GM12878 (cell line): ENCODE data around the gene MYL12B. TPM values are rescaled to one million over a fixed set of nuclear protein-coding genes. Genes with fewer than 3 reads are reported as not detected.

Source experiments
- ATAC-seq: fragments of 200-7000 bp; cut with Tn5 transposase; 3 replicates; pipeline ENCODE4 v1.9.1; 2020; ENCODE audit warnings: mild to moderate bottlenecking, moderate library complexity
- BruUV-seq: library from RNA; stranded (reverse); fragments of 400-500 nt; replicated peaks from 2 replicates; lab custom pipeline; 2021; lab: Mats Ljungman, UMichigan
- CTCF ChIA-PET: fragments of 300-600 bp; sonication (Branson Sonifier 250); formaldehyde crosslinking; extraction: SDS; loops from one replicate; lab custom pipeline; 2021; ENCODE audit warnings: inconsistent platforms; lab: Yijun Ruan, JAX
- POLR2A ChIA-PET: fragments of 350-600 bp; formaldehyde crosslinking; extraction: SDS; loops from one replicate; lab custom pipeline; 2021; ENCODE audit warnings: inconsistent platforms; lab: Charles Lee
- RAD21 ChIA-PET: fragments of 300-600 bp; sonication (Branson Sonifier 250); formaldehyde crosslinking; loops from one replicate; lab custom pipeline; 2023; ENCODE audit warnings: antibody characterized with exemption; ENCODE audit not compliant: unreplicated experiment; lab: Charles Lee
- SMC1A ChIA-PET: fragments of 300-600 bp; sonication (Branson Sonifier 250); formaldehyde crosslinking; loops from one replicate; lab custom pipeline; 2023; ENCODE audit not compliant: unreplicated experiment, uncharacterized antibody; lab: Charles Lee
- DNase-seq: peaks from one replicate; pipeline ENCODE4 v3.0.0-alpha.2; 2011; ENCODE audit warnings: low read depth, low spot score
- FAIRE-seq: peaks from 3 replicates; lab custom pipeline; 2011; peaks lifted over from hg19 to GRCh38; lab: Jason Lieb, UNC
- H2AFZ ChIP-seq: 2 replicates; pipeline ENCODE4 v1.6.0; 2011; ENCODE audit warnings: low read depth, low read length, control low read depth; ENCODE audit not compliant: control insufficient read depth
- H3K27ac ChIP-seq: 2 replicates; pipeline ENCODE4 v1.5.1; 2011; ENCODE audit warnings: control low read depth; ENCODE audit not compliant: control insufficient read depth, insufficient read depth
- H3K27me3 ChIP-seq, 2 experiments: replicated peaks in 1 of 2; 2 replicates each; pipeline versions ENCODE4 v1.6.0 to v1.6.1; 2011; ENCODE audit warnings: low read length in 1 of 2; ENCODE audit not compliant: control insufficient read depth in 2 of 2, insufficient read depth in 2 of 2
- H3K36me3 ChIP-seq, 2 experiments: 2 replicates each; pipeline ENCODE4 v1.5.1; 2011; ENCODE audit warnings: low read length in 1 of 2; ENCODE audit not compliant: control insufficient read depth in 2 of 2, insufficient read depth in 2 of 2
- H3K4me1 ChIP-seq: 2 replicates; pipeline ENCODE4 v1.6.1; 2011; ENCODE audit warnings: mild to moderate bottlenecking, low read length, moderate library complexity, mixed read lengths; ENCODE audit not compliant: control insufficient read depth, insufficient read depth
- H3K4me2 ChIP-seq: 2 replicates; pipeline ENCODE4 v1.6.0; 2011; ENCODE audit warnings: control low read depth; ENCODE audit not compliant: control insufficient read depth, insufficient read depth
- H3K4me3 ChIP-seq: fragments of 200-600 bp; sonication (generic); 2 replicates; pipeline ENCODE4 v1.5.1; 2016
- H3K79me2 ChIP-seq: 2 replicates; pipeline ENCODE4 v1.6.0; 2011; ENCODE audit warnings: low read length; ENCODE audit not compliant: control insufficient read depth, insufficient read depth
- H3K9ac ChIP-seq: 2 replicates; pipeline ENCODE4 v1.8.0; 2011; ENCODE audit warnings: low read length, control low read depth, mixed read lengths; ENCODE audit not compliant: control insufficient read depth, insufficient read depth
- H3K9me3 ChIP-seq: replicated peaks from 3 replicates; pipeline ENCODE4 v1.5.1; 2011; ENCODE audit warnings: mild to moderate bottlenecking, low read length; ENCODE audit not compliant: control insufficient read depth, insufficient read depth
- H4K20me1 ChIP-seq: 2 replicates; pipeline ENCODE4 v1.6.0; 2011; ENCODE audit not compliant: control insufficient read depth, insufficient read depth
- ATF3 ChIP-seq: IDR thresholded peaks from 2 replicates; pipeline ENCODE4 v1.6.1; 2011; ENCODE audit warnings: low read depth, mild to moderate bottlenecking, low read length, moderate library complexity, borderline replicate concordance; ENCODE audit errors: extremely low read depth
- ATF7 ChIP-seq: fragments of 450-650 bp; IDR thresholded peaks from 2 replicates; pipeline ENCODE4 v1.6.1; 2016; ENCODE audit warnings: low read depth, mild to moderate bottlenecking
- CHD4 ChIP-seq: fragments of 200-600 bp; sonication (generic); IDR thresholded peaks from 2 replicates; pipeline ENCODE4 v1.6.1; 2016; ENCODE audit warnings: mild to moderate bottlenecking
- FOXK2 ChIP-seq: fragments of 450-650 bp; IDR thresholded peaks from 2 replicates; pipeline ENCODE4 v1.6.1; 2017; ENCODE audit warnings: mild to moderate bottlenecking, moderate library complexity
- GABPA ChIP-seq: IDR thresholded peaks from 2 replicates; pipeline ENCODE4 v1.6.1; 2014; ENCODE audit warnings: antibody characterized with exemption, low read depth, mild to moderate bottlenecking, inconsistent platforms
- HDAC6 ChIP-seq: fragments of 200-600 bp; sonication (generic); IDR thresholded peaks from one replicate; pipeline ENCODE4 v1.8.0; 2017; ENCODE audit warnings: antibody characterized with exemption; ENCODE audit not compliant: unreplicated experiment
- IRF4 ChIP-seq: IDR thresholded peaks from 2 replicates; pipeline ENCODE4 v1.6.1; 2011; ENCODE audit warnings: low read depth, low read length
- IRF5 ChIP-seq: fragments of 450-650 bp; IDR thresholded peaks from 2 replicates; pipeline ENCODE4 v1.6.1; 2017; ENCODE audit warnings: borderline replicate concordance
- JUNB ChIP-seq: IDR thresholded peaks from 2 replicates; pipeline ENCODE4 v1.6.1; 2016; ENCODE audit warnings: antibody characterized with exemption, mild to moderate bottlenecking
- KDM1A ChIP-seq: fragments of 200-600 bp; sonication (generic); IDR thresholded peaks from 2 replicates; pipeline ENCODE4 v1.6.1; 2016; ENCODE audit warnings: borderline replicate concordance
- KLF5 ChIP-seq: fragments of 450-650 bp; IDR thresholded peaks from 2 replicates; pipeline ENCODE4 v1.6.1; 2014; ENCODE audit warnings: mild to moderate bottlenecking; ENCODE audit not compliant: partially characterized antibody
- MEF2B ChIP-seq: fragments of 450-650 bp; IDR thresholded peaks from 2 replicates; pipeline ENCODE4 v1.6.1; 2018; ENCODE audit warnings: mild to moderate bottlenecking, moderate library complexity; ENCODE audit not compliant: partially characterized antibody, poor library complexity, severe bottlenecking
- MTA2 ChIP-seq: fragments of 450-650 bp; IDR thresholded peaks from 2 replicates; pipeline ENCODE4 v1.6.1; 2016; ENCODE audit warnings: low read depth, mild to moderate bottlenecking, moderate library complexity
- MTA3 ChIP-seq: IDR thresholded peaks from 2 replicates; pipeline ENCODE4 v1.6.1; 2012; ENCODE audit warnings: low read length, inconsistent platforms, borderline replicate concordance
- NFIC ChIP-seq: IDR thresholded peaks from 2 replicates; pipeline ENCODE4 v1.6.1; 2012; ENCODE audit warnings: low read depth, mild to moderate bottlenecking, inconsistent platforms, low read length, moderate library complexity
- STAT3 ChIP-seq: IDR thresholded peaks from 2 replicates; pipeline ENCODE4 v1.6.1; 2011; ENCODE audit warnings: low read depth, low read length, improper control_type of control experiment
- TBL1XR1 ChIP-seq: IDR thresholded peaks from 2 replicates; pipeline ENCODE4 v1.6.1; 2012; ENCODE audit warnings: low read depth, low read length, improper control_type of control experiment
- USF2 ChIP-seq: IDR thresholded peaks from 2 replicates; pipeline ENCODE4 v1.6.1; 2011; ENCODE audit warnings: low read depth, low read length, improper control_type of control experiment, borderline replicate concordance
- ZNF384 ChIP-seq: IDR thresholded peaks from 2 replicates; pipeline ENCODE4 v1.6.1; 2012; ENCODE audit warnings: low read depth, mild to moderate bottlenecking, low read length, improper control_type of control experiment, borderline replicate concordance
- WGBS: methylation state at CpG from one replicate; pipeline ENCODE4 v1.1.6; 2016; ENCODE audit warnings: low lambda C conversion rate; ENCODE audit not compliant: insufficient replicate concordance, insufficient coverage; ENCODE audit errors: missing lambda C conversion rate; 5-methylcytosine and 5-hydroxymethylcytosine counted together
- in situ Hi-C: fragments of 300-500 bp; cut with MboI; formaldehyde crosslinking; loops from 9 replicates; pipeline ENCODE4 v1.14.3; 2018; ENCODE audit warnings: mixed read lengths
- intact Hi-C: fragments of 100-400 bp; cut with micrococcal nuclease; formaldehyde crosslinking; loops from one replicate; pipeline ENCODE4 v1.14.2; 2022; ENCODE audit not compliant: unreplicated experiment
- polyA plus RNA-seq, 11 experiments: library from polyadenylated mRNA; depleted of rRNA in 4 of 11; unstranded in 6 of 11; stranded (reverse) in 5 of 11; fragments of >200 nt; fragmentation: Nextera tagmentation in 4 of 11; fragmentation: Illumina TruSeq in 1 of 11; extraction: Ambion mirVana in 4 of 11; extraction: Trizol in 1 of 11; gene quantifications; 1 replicate in 1 of 11; 2 replicates in 10 of 11; pipeline versions ENCODE4 v1.2.1 to v1.2.3, GENCODE V29; 2011 to 2016; ENCODE audit warnings: inconsistent platforms in 2 of 11, missing spikeins in 2 of 11, low read depth in 1 of 11
- total RNA-seq, 4 experiments: library from RNA; depleted of rRNA in 3 of 4; stranded (reverse); fragments of >200 nt in 3 of 4; fragmentation: Illumina TruSeq in 1 of 4; extraction: Trizol in 1 of 4; gene quantifications; 2 replicates each; pipeline versions ENCODE4 v1.2.1 to v1.2.3, GENCODE V29; 2013 to 2021

The MYL12B gene
- total and polyA plus RNA-seq, 10 of the 15 experiments (the other 5 are each of a cell fraction or from before 2014, with no cell fraction given): 179 to 739 (median 400) TPM

GRCh38 chr18:3305933-3306332 is 44.0 kb downstream of the MYL12B start:
- H3K4me1 ChIP-seq: no peaks in the 10 kb centered on the region
- CTCF ChIA-PET: no interaction called here
- H3K79me2 ChIP-seq: no peaks in the 10 kb centered on the region
- ATAC-seq (peak; percentile 40; the same call in 2 of the 3 replicates), FAIRE-seq (no peak), DNase-seq (no peak)
- no peaks in the 10 kb centered on the region for H4K20me1 ChIP-seq
- POLR2A ChIA-PET: no interaction called here
- no peak overlapping the region for H2AFZ ChIP-seq
- BruUV-seq: no TSS peak
- H3K36me3 ChIP-seq: no peaks in the 10 kb centered on the region
- SMC1A ChIA-PET: interaction anchor here (1.2 kb wide), 1 partner anchor 98 kb away, joined by 3 read pairs; no protein-coding TSS in a partner anchor
- no peak overlapping the region for H3K4me3 ChIP-seq
- 38% methylated on average over 8 of the region's 8 CpGs for WGBS
- intact Hi-C loops (no loop called here), in situ Hi-C loops (no loop called here)
- RAD21 ChIA-PET: no interaction called here
- H3K9me3 ChIP-seq: no peaks in the 10 kb centered on the region
- no peak for TF ChIP-seq JUNB
- TF ChIP-seq STAT3: no peak
- TF ChIP-seq MTA2: no peak
- no peak for TF ChIP-seq MTA3
- TF ChIP-seq CHD4: no peak
- no peak for TF ChIP-seq HDAC6
- no peak for TF ChIP-seq IRF5
- no peak for TF ChIP-seq NFIC
- H3K27ac ChIP-seq: no peak overlapping the region
- H3K9ac ChIP-seq: no peak overlapping the region
- H3K27me3 ChIP-seq: no peaks in the 10 kb centered on the region
- H3K4me2 ChIP-seq: no peak overlapping the region

GRCh38 chr18:3306391-3306790 is 44.5 kb downstream of the MYL12B start:
- CTCF ChIA-PET: no interaction called here
- DNase-seq: no peak
- no TSS peak for BruUV-seq
- no peaks in the 10 kb centered on the region for H3K9me3 ChIP-seq
- H3K27ac ChIP-seq: no peak overlapping the region
- intact Hi-C loops (no loop called here), in situ Hi-C loops (no loop called here)
- no peaks in the 10 kb centered on the region for H3K4me1 ChIP-seq
- RAD21 ChIA-PET: no interaction called here
- H3K4me2 ChIP-seq: no peak overlapping the region
- ATAC-seq: no peak
- H3K4me3 ChIP-seq: no peak overlapping the region
- no peak overlapping the region for H3K9ac ChIP-seq
- no peak for FAIRE-seq
- H3K79me2 ChIP-seq: no peaks in the 10 kb centered on the region
- POLR2A ChIA-PET: no interaction called here
- SMC1A ChIA-PET: interaction anchor here (1.2 kb wide), 1 partner anchor 97 kb away, joined by 3 read pairs; no protein-coding TSS in a partner anchor
- no peaks in the 10 kb centered on the region for H3K36me3 ChIP-seq
- no peaks in the 10 kb centered on the region for H3K27me3 ChIP-seq
- H4K20me1 ChIP-seq: no peaks in the 10 kb centered on the region
- no peak overlapping the region for H2AFZ ChIP-seq
- 50% methylated on average over 3 of the region's 3 CpGs for WGBS
- TF ChIP-seq KDM1A (no peak), USF2 (no peak), KLF5 (no peak), GABPA (no peak), TBL1XR1 (no peak), ATF7 (no peak), MEF2B (no peak), IRF4 (no peak), ZNF384 (no peak), FOXK2 (no peak), ATF3 (no peak)
